Endodermal cell (in vitro differentiated cells): ENCODE results near the gene ZYX. TPM values are rescaled to one million over a fixed set of nuclear protein-coding genes. Genes with fewer than 3 reads are reported as not detected.

Experiments used
- DNase-seq: peaks from one replicate; pipeline ENCODE4 v3.0.0-alpha.2; 2017
- H3K27ac ChIP-seq: 2 replicates; pipeline ENCODE4 v1.5.1; 2013; ENCODE audit warnings: mild to moderate bottlenecking, low read depth, low read length, moderate library complexity
- H3K27me3 ChIP-seq: 2 replicates; pipeline ENCODE4 v1.6.1; 2013; ENCODE audit warnings: mild to moderate bottlenecking, low read length, moderate library complexity; ENCODE audit not compliant: insufficient read depth, control insufficient read depth, poor library complexity, severe bottlenecking
- H3K36me3 ChIP-seq: 2 replicates; pipeline ENCODE4 v1.7.0; 2013; ENCODE audit warnings: mild to moderate bottlenecking, low read length, moderate library complexity; ENCODE audit not compliant: control insufficient read depth, insufficient read depth
- H3K4me1 ChIP-seq: one replicate; pipeline ENCODE4 v1.7.0; 2013; ENCODE audit warnings: low read length; ENCODE audit not compliant: control insufficient read depth, insufficient read depth
- H3K4me3 ChIP-seq: 2 replicates; pipeline ENCODE4 v1.5.1; 2013; ENCODE audit warnings: mild to moderate bottlenecking, low read length, moderate library complexity
- H3K9ac ChIP-seq: 2 replicates; pipeline ENCODE4 v1.6.1; 2013; ENCODE audit warnings: mild to moderate bottlenecking, low read length, moderate library complexity; ENCODE audit not compliant: poor library complexity, severe bottlenecking; ENCODE audit errors: extremely low read depth
- H3K9me3 ChIP-seq: 2 replicates; pipeline ENCODE4 v1.6.1; 2013; ENCODE audit warnings: mild to moderate bottlenecking, low read length, moderate library complexity; ENCODE audit not compliant: control insufficient read depth
- H3K27ac Mint-ChIP-seq: 2 replicates; pipeline ENCODE4 v1.8.0; 2020; ENCODE audit warnings: mixed read lengths
- H3K27me3 Mint-ChIP-seq: 2 replicates; pipeline ENCODE4 v1.8.0; 2021; ENCODE audit warnings: mild to moderate bottlenecking, mixed read lengths; ENCODE audit not compliant: insufficient read depth
- H3K36me3 Mint-ChIP-seq: 2 replicates; pipeline ENCODE4 v1.8.0; 2020; ENCODE audit warnings: low read depth, mixed read lengths
- H3K4me1 Mint-ChIP-seq: 2 replicates; pipeline ENCODE4 v1.8.0; 2020; ENCODE audit warnings: mixed read lengths
- H3K4me3 Mint-ChIP-seq: 2 replicates; pipeline ENCODE4 v1.8.0; 2020; ENCODE audit warnings: mild to moderate bottlenecking, moderate library complexity, mixed read lengths
- H3K9me3 Mint-ChIP-seq: 2 replicates; pipeline ENCODE4 v1.8.0; 2020; ENCODE audit warnings: mild to moderate bottlenecking, mixed read lengths
- CTCF ChIP-seq: fragments of 200-600 bp; sonication (generic); conservative IDR thresholded peaks from 2 replicates; pipeline ENCODE4 v1.5.0; 2021; ENCODE audit warnings: antibody characterized with exemption, mild to moderate bottlenecking
- WGBS, 2 experiments: methylation state at CpG; one replicate each; pipeline versions ENCODE4 v1.1.5 to v1.1.7; 2013; ENCODE audit warnings: missing lambda C conversion rate in 2 of 2, mixed read lengths in 1 of 2; ENCODE audit not compliant: insufficient coverage in 1 of 2, insufficient read length in 1 of 2; 5-methylcytosine and 5-hydroxymethylcytosine counted together
- total RNA-seq, 2 donors: library from RNA; stranded (reverse); fragmentation: NEBNext Ultra II Directional in 1 of 2; extraction: Animal tissue kit (Norgen Biotek cat#: 25700) in 1 of 2; gene quantifications; 2 replicates in 1 of 2; 3 replicates in 1 of 2; pipeline ENCODE4 v1.2.1, GENCODE V29; 2021

The ZYX gene
- total RNA-seq, 2 donors from 2014 or later: 127 to 161 TPM

GRCh38 chr7:143408252-143408685 is 27.1 kb downstream of the ZYX start:
- DNase-seq: no peak
- Histone ChIP-seq H3K9me3 (no peaks in the 10 kb centered on the region), H3K27me3 (no peaks in the 10 kb centered on the region), H3K4me1 (peaks cover 15% of the 10 kb centered on the region), H3K9ac (peak overlapping the region; percentile 22), H3K36me3 (no peaks in the 10 kb centered on the region), H3K4me3 (peak overlapping the region; percentile 88), H3K27ac (no peak overlapping the region)
- no peak for TF ChIP-seq CTCF
- H3K36me3 Mint-ChIP-seq: peaks cover 19% of the 10 kb centered on the region
- H3K4me1 Mint-ChIP-seq: peaks cover 61% of the 10 kb centered on the region
- H3K4me3 Mint-ChIP-seq: peak overlapping the region; percentile 88
- no peaks in the 10 kb centered on the region for H3K27me3 Mint-ChIP-seq
- no peaks in the 10 kb centered on the region for H3K9me3 Mint-ChIP-seq
- 3 to 4% methylated on average over 7 to 20 of the region's 20 CpGs for WGBS, 2 experiments
- H3K27ac Mint-ChIP-seq: peak overlapping the region; percentile 81

- no peak within 1 kb of the TSS for H3K27ac ChIP-seq
- peak within 1 kb of the TSS; percentile 88 for H3K4me3 ChIP-seq
- no peaks in the 10 kb centered on the region for H3K36me3 ChIP-seq
- WGBS, 2 experiments: 7 to 28% methylated on average over 11 to 38 of the region's 39 CpGs
- peak within 1 kb of the TSS; percentile 81 for H3K27ac Mint-ChIP-seq
- peaks cover 13% of the 10 kb centered on the region for H3K36me3 Mint-ChIP-seq
- H3K4me3 Mint-ChIP-seq: peak within 1 kb of the TSS; percentile 88
- H3K27me3 ChIP-seq: no peaks in the 10 kb centered on the region
- peak; percentile 98 for DNase-seq
- peak; percentile 80 for TF ChIP-seq CTCF
- peaks cover 15% of the 10 kb centered on the region for H3K4me1 ChIP-seq
- H3K9me3 ChIP-seq: no peaks in the 10 kb centered on the region
- no peaks in the 10 kb centered on the region for H3K9me3 Mint-ChIP-seq
- H3K27me3 Mint-ChIP-seq: no peaks in the 10 kb centered on the region
- H3K4me1 Mint-ChIP-seq: peaks cover 64% of the 10 kb centered on the region
- peak within 1 kb of the TSS; percentile 22 for H3K9ac ChIP-seq
Measured at GRCh38 chr7:143408686-143409561, 27.8 kb downstream of the ZYX start, which contains the start of gene EPHA1. TSS of gene EPHA1 (minus strand) at chr7:143408856. CDS start at chr7:143408805, 51 bp downstream.

DNA sequence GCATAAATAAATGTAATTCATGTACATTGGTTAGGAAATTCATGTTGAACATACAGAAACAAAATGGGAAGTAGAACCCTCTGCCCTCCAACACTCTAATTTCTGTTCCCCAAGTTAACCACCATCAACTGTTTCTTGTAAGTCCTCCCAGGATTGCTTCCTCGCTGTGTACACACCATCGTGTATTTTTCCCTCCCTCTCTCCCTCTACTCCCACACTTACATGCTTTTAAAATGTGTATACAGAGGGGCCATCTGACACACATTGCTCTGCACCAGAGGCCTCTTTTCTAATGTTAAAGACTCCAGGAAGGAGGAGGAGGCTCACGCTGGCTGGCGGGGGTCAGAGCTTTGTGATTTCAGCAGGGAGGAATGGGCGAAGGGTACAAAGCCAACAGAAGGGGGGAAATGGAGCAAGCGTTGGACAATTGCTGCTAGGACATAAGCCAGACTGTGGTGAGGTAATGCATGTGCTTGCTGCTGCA is 29.4 kb downstream of the ZYX start:
- Mint-ChIP-seq H3K27ac (peak overlapping the region; percentile 71), H3K4me1 (peaks cover 59% of the 10 kb centered on the region), H3K4me3 (peak overlapping the region; percentile 32), H3K9me3 (no peaks in the 10 kb centered on the region), H3K27me3 (no peaks in the 10 kb centered on the region), H3K36me3 (no peaks in the 10 kb centered on the region)
- 31 to 42% methylated on average over 3 to 6 of the region's 6 CpGs for WGBS, 2 experiments
- DNase-seq: peak; percentile 85
- H3K4me3 ChIP-seq: no peak overlapping the region
- H3K27ac ChIP-seq: no peak overlapping the region
- H3K27me3 ChIP-seq: no peaks in the 10 kb centered on the region
- H3K36me3 ChIP-seq: no peaks in the 10 kb centered on the region
- H3K9ac ChIP-seq: no peak overlapping the region
- H3K4me1 ChIP-seq: peaks cover 13% of the 10 kb centered on the region
- no peaks in the 10 kb centered on the region for H3K9me3 ChIP-seq
- TF ChIP-seq CTCF: no peak
